GM18868 (cell line): ENCODE results near the gene TTLL11.
A peak's percentile ranks its signal among the peaks of the same experiment; 100 is the strongest.
"Not testable (repeated sequence)": the region's sequence is repeated elsewhere in the genome, so short reads cannot be mapped to it uniquely, and the experiment has no call there.

Experiments used
- ATAC-seq: cut with Tn5 transposase; IDR thresholded peaks from one replicate; pipeline ENCODE4 v1.9.1; 2021; ENCODE audit warnings: mild to moderate bottlenecking, moderate library complexity; ENCODE audit not compliant: unreplicated experiment

TTLL11 gene

DNA sequence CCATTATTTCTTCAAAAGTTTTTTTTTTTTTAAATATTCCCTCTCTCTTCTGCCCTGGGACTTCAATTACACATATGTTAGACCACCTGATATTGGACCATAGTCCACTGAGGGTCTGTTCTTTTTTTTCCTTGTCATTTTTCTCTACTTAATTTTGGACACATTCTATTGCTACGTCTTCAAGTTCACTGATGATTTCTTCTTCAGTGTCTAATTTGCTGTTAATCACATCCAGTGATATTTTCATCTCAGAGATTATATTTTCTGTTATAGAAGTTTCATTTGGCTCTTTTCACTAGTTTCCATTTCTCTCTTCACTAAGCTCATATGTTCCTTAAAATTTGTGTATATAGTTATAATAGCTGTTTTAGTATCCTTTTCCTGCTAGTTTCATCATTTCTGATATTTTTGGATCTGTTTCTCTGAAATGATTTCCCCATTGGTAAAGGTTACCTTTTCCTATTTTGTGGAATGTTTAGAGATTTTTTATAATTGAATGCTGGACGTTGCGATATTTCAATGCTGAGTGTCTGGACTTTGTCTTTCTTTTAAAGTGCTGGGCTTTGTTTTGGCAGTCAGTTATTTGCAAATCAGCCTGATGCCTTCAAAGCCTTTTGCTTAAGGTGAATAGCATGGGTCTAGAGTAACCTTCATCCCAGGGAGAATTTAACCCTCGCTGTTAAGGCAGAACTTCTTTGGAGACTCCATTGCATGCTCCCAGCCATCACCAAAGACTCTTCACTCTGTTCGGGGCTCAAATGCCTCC lies 111.8 kb downstream of the TTLL11 start:
- no peak for ATAC-seq

DNA sequence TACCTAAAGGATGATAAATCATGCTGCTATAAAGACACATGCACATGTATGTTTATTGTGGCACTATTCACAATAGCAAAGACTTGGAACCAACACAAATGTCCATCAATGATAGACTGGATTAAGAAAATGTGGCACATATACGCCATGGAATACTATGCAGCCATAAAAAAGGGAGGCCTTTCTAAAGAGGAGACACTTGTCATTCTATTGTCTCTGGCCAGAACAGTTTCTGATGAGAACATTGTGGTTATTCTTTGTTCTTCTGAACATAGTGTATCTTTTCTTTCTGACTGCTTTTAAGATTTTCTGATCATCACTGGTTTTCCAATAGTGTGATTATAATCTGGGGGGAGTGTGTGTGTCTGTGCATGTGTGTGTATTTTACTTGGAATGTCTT lies 112.4 kb downstream of the TTLL11 start:
- not testable (repeated sequence) for ATAC-seq

DNA sequence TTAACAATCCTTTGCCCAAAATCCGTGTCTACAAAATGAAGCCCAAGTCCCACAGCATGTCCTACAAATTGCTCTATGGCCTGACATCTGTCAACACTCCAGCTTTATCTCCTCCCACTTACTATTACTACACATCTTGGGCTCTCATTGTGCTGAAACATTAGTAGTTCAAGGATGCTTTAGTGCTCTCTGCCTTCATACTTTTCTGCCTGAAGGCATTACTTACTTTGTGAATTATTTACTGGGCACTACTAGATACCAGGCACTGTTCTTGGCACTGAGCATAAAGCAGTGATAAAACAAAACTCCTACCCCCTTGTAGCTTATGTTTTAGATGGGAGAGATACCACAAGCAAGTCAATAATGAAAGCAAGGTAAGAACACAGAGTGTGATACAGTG lies 113.4 kb downstream of the TTLL11 start:
- no peak for ATAC-seq

DNA sequence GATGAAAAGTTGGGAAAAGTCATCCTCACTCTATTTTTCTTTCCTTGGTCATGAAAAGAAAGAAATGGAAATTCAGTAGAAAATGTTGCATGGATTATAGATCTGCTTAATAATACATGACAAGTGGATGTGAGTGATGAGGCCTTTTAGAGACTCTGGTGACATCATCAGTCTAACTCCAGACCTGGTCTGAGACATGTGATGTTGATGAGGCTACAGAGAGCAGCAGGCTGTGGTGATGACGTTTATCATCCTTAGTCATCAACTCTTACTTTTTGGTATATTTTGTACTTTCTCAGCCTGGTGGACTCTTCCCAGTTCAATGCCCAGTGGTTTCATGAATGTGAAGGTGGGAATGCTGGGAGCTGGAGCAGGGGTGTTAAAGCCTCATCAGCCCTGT lies 116.4 kb downstream of the TTLL11 start:
- ATAC-seq = no peak

DNA sequence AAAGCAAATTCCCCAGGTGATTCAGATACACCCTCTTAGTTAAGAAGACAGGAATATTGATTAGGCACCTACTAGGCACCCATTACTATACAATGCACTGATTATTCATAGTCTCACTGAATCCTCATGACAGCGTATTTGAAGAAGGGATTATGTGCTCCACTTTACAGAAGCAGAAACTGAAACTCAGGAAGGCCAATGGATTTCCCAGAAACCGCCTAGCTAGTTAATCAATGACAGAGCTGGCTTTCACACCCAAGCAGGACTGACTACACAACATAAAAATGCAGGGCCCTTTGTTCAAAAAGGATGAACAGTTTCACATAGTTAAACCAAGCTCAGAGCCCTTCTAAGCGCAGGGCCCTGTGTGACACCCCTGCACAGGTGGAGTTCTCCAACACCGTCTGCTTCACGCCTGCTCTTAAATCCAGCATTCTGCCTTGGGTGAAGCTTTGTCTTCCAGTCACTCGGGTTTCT lies 117.3 kb downstream of the TTLL11 start:
- ATAC-seq = no peak

DNA sequence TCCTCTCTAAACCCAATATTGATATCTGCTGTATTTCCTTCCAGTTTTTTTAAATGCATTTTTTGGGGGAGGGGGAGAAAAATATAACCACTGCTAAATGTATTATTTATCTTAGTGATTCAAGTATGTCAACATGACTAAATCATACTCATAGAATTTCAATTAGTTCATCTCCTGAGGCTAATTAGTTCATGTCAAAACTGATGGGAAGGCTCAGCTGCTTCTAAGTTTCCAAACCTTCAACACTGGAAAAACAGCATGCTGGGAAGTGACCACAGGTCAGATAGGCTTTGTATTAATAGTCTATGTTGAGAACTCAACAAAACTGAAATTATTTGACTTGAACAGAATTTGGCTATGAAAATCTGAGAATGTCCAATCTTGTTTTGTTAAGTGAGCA lies 118.7 kb downstream of the TTLL11 start:
- ATAC-seq = no peak

DNA sequence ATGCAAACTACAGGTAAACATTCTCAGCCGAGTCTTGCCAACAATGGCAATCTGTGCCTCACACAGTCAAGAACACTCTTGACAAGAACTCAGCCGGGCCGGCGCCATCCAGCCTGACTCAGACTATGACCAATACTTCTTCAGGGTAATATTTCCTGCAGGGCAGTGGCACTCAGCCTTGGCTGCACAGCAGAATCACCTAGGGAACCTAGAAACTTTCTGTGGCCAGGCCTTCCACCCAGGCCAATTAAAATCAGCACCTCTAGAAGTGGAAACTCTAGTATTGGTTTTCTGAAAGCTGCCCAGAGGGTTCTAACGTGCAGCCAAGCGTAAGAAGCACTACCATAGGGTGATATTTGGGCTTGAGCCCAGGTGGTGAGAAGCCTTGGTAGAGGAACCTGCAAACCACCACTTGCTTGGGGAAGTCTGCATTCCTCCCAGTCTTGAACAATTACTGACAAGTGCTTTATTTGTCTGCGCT lies 120.6 kb downstream of the TTLL11 start:
- ATAC-seq = peak; percentile 64

DNA sequence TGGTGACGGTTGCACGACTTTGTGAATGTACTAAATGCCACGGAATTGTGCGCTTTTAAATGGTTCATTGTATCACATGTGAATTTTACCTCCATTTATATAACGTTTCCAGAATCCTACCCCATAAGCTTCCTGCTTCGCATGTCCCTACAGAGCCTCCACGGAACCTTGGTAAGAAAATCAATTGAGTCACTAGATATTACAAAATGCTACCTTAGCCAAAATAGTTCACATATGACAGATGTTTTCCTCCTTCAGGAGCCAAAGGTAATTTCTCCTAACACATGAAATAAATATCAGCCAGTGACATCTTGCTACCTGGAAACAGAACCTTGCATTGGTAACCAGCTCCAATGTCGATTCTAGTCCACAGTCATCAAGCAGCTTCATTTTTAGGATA lies 125.1 kb downstream of the TTLL11 start:
- no peak for ATAC-seq

DNA sequence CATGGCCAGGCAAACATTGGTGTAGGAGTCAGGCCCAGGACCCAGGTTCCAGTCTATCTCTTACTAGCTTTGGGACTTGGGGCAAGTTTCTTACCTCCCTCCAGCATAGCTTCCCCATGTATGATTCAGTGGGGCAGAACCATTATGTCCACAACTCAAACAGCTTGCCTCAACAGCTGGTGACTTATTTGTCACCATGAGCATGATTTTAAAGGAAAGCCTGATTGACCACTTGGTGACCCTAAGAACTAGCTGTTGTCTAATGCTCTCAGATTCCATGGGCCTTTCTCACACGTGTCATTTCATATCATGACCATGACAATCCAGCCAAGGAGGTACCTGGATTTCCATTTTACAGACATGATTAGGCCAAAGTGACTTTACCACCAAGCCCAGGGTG lies 126.4 kb downstream of the TTLL11 start:
- ATAC-seq = no peak

DNA sequence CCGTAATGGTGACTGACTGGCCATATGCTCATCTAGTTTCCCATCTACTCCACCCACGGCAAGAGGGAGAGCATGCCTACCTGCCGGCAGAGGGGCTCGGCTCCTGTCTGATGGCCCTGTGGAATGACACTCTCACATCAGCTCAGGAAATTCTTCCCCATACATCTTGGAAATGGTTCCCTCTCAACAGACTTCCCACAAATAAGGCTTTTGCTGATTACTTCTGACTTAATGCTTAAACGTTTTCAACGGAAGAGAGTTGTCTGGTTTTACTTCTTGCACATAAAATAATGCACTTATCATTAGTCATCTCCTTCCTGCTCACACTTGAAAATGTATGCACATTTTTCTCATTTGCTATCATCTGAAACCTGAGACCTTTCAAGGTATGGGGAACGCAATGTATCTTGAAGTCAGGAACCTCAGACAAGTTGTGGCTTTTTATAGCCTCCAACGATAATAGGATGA lies 129.5 kb downstream of the TTLL11 start:
- no peak for ATAC-seq

DNA sequence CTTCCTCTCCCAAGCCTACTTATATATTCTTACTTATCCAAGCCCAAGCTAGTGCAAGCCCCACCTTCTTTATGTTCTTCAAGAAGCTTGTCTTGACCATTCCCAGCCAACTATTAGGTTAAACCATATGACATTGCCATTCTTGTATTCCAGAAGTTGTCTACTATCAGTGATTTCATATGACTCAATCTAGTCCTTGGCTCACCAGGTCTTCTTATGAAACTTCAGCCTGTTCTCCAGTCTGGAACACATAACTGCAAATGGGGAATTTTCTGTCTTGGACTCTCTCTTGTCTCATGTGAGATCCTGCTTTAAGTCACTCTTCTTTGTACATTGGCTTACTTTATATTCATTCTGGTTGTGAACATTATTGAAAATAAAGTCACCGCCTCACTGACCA lies 130.7 kb downstream of the TTLL11 start:
- ATAC-seq = no peak

DNA sequence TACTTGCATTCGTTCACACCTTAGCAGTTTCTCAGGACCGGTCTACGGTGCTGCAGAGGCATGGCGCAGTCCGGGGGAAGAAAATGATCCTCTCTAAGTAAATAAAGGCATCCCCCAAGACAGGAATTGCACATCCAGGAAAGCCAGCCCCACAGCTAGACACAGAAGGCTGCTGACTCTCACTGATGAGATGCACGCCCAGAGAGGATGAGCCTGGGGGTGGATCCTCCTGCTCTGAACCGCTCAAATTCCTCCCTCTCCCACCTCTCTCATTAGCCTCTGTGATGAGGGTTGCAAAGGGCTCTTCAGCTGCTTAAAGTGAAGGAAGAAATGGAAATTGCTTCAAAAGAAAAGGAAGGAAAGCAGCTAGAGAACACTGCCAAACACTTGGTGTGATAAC lies 132.4 kb downstream of the TTLL11 start:
- no peak for ATAC-seq

DNA sequence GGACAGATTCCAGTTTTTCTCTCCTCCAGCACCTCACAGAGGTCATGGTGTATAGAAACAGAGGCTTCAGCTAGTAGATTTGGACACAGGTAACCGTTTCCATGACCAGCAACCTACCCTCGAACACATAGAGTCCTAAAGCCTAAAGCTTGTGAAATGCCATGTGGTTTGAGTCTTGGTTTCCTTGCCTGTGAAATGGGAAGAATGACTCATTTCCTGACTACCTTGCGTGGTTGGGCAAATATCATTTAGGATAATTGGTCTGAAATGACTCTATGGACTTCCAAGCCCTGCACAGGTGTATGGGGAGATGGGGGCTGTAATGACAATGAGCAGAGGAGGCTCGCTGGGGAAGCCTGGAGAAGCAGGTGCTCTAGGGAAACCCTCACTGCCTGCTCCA lies 134.6 kb downstream of the TTLL11 start:
- ATAC-seq = no peak

DNA sequence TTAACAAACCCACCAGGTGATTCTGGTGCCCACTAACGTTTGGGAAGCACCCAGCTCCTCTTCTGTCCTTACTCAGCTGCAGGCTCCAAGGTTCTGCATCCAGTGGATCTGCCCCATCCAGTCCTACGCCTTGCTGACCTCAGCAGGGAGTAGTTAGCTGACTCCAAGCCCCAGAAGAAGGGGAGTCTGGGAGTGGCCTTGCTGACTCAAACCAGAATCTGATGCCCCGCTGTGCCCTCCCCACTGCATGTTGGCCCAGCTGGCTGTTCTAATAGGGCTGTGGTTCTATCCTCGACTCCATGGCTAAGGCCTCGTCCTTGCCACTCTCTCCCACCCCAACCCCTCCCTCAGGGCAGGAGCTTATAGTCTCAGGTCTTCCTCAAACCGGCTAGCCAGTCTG lies 136.3 kb downstream of the TTLL11 start:
- no peak for ATAC-seq

DNA sequence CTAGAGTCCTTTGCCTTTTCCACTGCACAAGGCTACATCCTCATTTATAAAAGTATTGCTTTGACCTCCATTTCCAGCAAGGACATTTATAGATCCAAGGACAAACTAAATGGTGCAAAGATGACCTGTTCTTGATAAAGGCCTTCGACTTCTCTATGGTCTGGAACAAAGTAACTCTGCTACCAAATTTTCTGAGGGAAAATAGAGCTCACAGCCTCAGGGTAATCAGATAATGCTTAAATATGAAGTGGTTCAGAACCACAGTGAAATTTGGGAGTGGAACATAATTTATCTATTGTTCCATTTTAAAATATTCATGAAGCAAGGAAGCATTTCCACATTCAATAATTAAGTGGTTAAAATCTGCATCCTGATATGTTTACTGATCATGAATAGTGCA lies 137.5 kb downstream of the TTLL11 start:
- ATAC-seq = no peak

DNA sequence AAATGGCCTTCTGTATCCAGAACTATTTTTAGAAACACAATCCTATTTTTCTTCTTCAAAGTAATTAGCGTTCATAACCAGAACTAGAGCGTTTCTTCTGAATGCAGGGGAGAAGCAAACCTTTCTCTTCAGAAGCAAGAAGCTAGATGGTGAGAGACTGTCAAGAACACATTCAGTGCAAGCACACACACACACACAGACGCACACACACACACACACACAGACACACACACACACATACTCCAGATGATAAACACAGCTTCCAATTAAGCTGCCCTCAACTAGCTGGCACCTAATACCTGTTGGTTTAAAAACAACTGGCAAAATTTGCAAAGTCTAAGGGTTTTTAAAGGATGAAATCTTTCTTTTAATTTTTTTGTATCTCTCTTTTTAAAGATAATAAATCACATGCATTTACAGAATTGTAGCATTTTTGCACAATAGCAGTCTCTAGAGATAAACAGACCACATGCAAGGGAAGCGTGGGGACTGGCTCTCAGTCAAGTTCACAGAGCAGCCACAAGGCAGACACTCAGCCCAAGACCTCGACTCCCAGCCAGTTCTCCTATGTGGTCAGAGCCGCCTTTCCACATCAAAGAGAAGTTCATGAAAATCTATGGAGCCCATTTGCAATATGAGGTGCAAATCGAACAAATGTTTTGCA lies 138.5 kb downstream of the TTLL11 start:
- no peak for ATAC-seq

DNA sequence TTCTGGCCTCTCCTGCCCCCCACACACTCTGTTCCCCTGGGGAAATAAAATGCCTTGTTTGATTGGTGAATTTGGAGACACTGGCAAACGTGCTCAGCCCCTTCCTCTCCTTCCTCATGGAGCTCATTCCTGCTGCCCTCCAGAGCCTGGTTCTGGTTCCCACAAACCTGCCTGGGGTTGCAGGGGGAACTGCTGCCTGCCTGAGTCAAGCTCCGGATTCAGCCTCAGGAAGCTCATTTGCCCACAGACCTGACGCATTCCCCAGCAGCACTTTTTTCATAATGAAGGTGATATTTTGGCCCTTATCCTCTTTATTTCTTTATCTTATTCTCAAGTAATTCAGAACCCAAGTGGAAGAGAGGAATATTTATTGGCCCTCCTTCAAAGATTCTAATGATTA lies 140.5 kb downstream of the TTLL11 start:
- ATAC-seq = no peak

DNA sequence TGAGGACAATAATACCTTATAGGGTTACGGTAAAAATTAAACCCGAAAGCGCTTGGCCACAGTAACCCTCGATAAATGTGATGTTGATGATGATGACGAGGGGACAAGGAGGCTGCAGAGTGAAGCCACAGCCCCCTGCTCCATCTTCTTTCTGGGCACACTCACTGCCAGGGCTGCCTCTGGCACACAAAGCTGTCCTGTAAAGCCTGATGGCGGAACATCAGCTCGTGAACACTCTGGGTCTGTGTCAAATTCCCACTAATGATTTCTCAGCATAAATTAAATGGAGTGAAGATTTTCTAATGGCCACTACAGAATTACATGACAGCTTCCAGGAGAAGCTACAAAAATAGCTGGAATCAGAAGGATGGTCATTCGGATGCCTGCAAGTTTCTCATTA lies 142.2 kb downstream of the TTLL11 start:
- ATAC-seq = no peak

DNA sequence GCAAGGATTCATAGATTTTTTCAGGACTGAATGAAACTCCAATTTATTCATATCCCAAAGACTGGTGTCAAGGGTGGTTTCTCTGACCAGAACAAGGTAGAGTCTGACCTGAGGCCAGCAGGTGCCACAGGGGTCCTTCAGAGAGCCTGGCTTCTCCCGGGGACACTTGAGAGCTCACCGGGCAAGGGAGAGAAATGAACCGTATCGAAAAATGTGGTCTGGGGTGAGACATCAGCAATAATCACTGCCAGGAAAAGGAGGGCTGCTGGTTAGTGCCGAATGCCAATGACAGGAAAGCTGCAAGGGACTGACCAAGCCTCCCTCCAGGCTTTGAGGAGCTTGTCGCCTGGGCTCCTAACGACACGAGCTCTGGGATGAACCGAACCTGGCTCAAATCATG lies 142.7 kb downstream of the TTLL11 start:
- no peak for ATAC-seq

DNA sequence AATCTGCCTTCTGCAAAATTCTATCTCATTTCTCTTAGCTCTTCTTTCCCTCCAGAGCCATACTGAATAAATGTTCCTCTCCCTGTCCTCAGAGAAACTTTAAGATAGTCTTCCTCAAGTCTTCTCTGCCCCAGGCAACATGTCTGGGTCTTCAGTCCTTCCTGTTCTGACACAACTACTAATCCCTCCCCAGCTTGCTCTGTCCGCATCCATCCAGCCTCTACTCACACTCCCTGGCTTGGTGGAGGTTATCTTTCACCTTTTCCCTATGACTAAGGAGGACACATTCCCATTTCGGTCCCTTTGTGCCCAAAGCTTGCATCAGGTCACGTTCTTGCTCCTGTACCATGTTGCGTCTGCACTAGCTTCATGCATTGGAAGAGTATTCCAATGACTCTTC lies 143.3 kb downstream of the TTLL11 start:
- ATAC-seq = no peak

DNA sequence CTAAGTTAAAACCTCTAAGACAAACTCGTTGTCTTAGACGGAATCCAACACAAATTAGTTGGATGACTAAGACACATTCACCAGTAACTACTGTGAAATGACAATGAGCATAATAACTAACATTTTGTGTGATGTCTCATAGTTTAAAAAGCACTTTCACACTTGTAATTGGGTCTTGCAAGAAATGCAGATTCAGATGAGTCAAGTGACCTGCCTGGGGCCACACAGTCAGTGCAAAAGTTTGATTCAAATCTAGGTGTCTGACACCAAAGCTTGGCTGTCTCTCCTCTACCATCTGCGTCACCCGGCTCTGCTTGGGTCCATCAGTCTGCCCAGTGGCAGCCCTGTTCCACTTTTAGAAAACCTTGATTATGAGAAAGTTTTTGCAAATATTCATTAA lies 143.7 kb downstream of the TTLL11 start:
- ATAC-seq = no peak

DNA sequence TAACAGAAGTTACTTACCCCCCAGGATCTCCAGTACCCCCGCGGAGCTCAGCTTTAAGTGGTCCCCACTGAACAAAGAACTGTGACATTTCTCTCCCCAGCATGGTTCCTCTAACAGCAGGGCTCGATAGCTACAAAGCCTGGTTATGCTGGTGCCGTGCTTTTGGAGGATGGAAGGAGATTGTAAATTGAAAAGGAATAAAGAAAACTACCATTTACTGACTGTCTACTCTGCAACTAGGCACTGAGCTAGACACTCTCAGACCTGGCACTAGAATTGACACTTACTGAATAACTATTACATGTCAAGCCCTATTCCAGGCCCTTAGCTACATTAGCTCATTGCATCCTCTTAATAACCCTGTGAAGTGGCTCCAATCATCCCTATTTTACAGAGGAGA lies 145.3 kb downstream of the TTLL11 start:
- ATAC-seq = no peak
